GM18861 (cell line): ENCODE measurements around the gene WDR48.
A peak's percentile ranks its signal among the peaks of the same experiment; 100 is the strongest.
"Not testable (repeated sequence)": the region's sequence is repeated elsewhere in the genome, so short reads cannot be mapped to it uniquely, and the experiment has no call there.

Experiments
- ATAC-seq: cut with Tn5 transposase; IDR thresholded peaks from one replicate; pipeline ENCODE4 v1.9.1; 2021; ENCODE audit not compliant: unreplicated experiment

WDR48 gene

DNA sequence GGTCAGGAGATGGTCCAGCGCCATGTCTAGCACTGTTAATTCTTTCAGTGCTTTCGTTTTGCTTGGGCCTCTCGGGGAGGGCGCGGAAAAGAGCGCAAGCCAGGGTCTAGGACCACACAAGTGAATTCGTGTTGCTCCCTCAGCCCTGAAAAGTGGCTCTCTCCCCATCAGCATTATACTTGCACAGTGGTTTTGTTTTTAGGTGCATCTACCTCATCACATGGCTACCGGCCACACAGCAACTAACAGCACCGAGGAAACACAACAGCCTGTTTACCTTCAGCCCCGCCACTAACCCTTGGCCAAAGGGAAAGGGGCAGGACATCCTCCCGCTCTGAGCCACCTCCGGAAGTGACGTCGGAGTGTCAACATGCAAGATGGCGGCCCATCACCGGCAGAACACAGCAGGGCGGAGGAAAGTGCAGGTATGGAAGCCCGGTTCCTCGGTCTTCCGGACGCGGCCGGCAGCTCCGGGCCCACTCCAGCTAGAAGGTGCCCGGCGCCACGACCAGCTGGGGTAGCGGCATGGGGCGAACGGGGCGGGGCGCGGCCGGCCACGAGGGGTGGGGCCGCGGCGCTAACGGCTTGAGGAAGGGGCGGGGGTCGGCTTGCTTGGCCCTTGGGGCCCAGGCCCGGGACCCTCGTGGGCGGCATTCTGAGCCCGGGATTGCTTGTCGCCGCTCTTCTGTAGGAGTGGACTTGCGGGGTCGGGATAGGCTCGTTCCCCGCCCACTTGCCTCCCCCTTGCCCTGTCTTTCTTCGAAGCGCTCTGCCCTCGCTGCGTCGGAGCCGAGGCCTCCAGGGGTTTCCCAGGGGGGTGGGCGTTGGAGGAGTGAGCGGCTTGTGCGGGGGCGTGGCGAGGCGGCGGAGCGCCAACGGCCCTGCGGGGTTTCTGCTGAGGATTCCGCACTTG is at the start of gene WDR48, which contains the start of gene SCN11A:
WDR48 (plus strand) TSS at position 368 of the 913 bp plus-strand sequence; CDS start at position 378, 10 bp downstream.
SCN11A (minus strand) TSS at position 296 of the 913 bp plus-strand sequence. CDS start 101,582 bp downstream, outside the sequence.
- ATAC-seq: peak; percentile 96

DNA sequence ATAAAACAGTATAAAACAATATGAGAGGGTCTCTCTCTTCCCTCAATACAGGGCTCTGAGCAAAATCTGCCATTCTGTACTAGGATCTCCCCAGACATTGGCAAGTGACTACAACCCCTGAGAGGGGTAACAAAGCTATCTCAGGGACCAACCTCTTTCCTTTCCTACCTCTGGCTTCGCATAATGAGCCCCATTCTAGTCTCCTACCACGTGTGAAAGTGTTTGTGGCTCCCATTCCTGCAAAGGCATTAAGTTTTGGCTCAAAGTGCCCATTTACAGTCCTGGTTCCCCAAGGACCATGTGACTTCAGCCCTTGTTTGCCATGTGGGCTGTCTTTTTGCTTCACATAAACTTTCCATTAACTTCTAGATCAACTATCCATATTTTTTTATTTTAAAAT is 46.5 kb upstream of the WDR48 start:
- no peak for ATAC-seq

DNA sequence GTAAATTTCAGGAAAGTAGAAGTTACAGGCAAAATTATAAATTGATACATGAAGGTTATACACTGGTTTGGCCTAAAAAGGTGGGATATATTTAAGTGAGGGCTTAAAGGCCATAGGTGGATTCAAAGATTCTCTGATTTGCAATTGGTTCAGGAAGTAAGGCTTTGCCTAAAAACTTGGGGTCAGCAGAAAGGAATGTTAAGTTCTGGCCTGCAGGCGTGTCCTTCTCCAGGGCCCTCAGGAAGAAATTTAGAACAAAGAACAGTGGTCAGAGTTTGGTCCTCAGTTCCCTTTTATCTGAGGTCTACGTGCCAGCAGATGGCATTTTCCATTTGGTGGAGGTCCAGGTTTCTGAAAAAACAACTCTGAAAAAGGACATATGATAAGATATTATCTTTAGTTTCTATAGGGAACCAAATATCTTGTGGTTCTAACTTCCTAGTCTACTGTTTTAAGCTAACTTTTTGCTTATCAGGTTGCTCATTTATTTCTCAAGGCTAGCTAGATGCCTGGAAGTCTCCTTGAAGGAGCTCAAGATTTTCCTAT is 40.6 kb upstream of the WDR48 start:
- ATAC-seq: no peak

DNA sequence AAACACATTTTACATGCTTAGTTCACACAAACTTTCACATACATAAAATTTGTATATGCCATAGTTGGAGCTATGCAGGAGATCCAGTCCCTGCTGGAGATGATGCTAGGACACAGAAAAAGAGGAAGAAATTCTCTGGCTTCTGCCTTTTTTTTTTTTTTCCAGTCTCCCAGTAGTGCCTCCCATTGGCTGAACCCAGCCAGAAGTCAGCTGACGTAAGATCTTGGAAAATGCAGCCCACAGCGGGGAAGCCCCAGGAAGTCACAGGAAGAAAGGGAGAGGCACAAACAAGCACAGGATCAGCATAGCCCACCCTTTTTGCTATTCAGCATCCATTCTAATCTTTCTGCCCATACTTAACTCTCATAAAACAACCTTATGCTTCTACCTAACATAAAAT is 38.5 kb upstream of the WDR48 start:
- ATAC-seq: no peak

DNA sequence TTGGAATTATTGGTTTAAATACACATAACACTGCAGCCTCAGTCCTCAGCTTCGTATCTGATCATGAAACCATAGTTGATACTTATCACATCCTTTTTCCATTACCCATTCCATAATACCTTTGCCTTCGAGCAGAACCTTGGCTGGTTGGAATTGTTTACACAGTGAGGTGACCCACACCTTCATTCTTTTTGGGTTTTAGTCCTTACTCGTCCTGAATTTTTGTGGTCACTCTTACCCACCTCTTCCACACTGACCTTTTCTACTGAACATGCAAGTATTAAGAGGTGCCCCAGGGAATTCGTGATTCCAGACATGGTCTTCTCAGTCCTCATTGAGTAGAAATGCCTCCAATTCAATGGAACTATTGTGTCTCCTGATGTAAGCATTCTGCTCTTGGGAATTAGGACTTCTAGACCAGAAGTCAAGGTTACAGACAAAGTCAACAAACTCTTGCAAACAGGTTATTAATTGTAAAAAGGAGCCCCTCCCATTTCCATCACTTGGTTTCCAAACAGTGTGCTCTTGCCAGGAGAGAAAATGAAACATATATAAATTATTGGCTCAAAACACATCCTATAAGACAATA is 37.8 kb upstream of the WDR48 start:
- ATAC-seq: no peak

DNA sequence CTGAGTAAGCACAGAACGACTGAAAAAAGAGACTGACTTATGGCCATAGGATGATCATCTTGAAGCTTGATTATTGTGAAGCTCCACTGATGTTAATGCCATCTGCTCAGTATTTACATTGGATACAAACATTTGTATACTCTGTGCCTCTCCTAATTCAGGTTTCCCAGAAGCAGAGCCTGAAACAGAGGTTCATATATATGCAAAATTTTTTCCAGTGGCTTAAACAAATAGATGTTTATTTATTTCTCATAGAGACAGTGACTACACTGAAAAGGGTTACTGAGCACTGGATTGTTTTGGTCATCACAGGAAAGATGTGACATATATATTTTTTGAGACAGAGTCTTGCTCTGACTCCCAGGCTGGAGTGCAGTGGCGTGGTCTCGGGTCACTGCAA is 36.4 kb upstream of the WDR48 start:
- ATAC-seq: no peak

DNA sequence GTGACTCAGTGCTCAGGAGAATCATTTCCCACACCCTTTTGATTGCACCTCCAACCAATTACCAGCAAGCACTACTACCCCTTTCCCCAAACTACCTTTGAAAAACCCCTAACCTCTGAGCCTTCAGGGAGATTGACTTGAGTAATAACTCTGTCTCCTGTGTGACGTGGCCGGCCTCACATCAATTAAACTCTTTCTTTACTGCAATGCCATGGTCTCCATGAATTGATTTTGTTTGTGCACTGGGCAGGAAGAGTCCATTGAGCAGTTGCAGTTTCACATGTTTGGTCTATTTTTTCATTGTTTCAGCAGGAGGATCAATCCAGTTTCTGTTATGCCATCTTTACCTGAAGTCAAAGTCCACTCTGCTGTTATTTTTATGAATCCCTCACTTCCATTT is 32.5 kb upstream of the WDR48 start:
- ATAC-seq: no peak

DNA sequence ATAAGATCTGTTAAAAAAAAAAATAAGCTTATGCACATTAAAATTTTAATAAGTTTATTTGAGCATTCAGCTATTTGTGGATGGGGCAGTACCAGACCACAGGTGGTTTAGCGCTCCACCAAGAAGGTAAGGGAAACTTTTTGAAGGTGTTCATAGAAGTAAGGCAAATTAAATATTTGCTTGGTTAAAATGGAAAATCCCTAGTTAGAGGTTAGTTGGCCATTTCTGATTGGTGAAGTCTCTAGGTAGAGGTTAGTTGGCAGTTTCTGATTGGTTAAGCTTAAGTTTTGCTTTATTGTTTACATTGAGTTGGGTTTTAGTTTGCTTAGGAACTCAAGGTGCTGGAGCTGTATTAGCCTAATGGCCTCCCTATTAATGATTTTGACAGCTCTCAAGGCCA is 30.8 kb upstream of the WDR48 start:
- peak; percentile 77 for ATAC-seq

DNA sequence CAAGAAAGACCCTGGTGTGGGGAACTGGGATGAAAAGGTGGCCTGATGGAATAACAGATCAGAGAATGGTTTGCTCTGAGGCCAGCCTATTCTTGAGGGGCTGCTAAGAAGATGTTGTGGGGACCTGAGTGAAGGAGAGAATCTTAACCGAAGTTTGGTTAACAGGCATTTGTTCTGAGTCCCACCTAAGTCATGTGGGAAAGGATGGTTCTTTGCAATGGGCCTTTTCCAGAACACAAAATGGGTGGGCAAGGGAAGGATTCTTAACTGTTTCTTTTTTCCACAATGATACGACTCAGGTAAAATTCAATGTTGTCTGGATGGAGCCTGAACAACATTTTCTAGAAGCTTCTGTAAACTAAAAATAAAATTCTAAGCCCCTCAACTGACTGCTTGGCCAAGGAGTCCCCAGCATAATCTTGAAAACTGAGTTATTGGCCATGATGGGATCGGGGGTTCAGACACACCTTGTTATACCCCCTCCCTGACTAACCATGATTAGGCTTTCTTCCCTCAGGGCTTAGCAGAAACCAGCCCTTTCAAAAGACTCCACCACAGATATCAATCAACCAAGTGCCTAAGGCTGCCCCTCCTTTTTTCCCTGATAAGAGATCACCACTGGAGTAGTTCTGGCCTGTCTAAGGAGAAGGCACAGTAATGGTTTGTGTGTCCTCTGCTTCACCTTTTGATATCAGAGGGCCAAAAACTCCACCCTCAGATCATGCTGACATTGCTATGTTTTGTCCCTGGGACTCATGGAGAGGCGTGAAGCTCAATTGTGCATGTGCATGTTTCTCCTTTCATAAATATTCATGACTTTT is 30.1 kb upstream of the WDR48 start:
- ATAC-seq: no peak

DNA sequence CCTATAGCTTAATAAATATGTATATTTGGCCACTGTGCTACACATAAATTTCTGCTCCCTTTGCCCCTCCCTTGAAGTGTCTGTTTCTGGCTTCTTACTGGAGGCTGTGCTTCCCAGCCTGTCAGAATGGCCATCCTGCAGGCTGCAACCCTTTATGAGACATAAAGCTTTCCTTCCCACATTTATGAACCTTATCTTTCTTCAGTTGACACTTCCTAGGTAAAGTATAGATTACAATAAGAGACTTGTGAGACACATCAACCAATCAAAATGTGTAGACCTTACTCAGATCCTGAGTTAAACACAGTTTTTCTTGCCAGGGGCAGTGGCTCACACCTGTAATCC is 29.6 kb upstream of the WDR48 start:
- ATAC-seq: no peak

DNA sequence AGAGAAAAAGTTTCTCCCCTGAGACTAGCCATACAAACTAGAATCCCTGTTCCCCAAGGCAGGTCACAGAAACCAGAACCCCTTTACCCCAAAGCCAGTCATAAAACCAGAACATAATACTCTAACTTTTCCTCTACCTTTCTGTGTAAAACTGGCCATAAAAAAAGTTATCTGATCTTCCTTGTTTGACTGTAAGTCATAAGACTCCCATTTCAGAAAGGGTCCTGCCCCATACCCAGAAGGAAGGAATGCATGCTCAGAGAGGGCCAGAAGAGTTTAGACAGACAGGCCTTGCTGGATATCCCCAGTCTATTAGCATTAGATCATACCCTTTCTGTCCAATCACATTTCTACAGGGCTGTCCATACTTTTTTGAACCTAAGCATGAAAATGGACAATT is 27.3 kb upstream of the WDR48 start:
- ATAC-seq: no peak

DNA sequence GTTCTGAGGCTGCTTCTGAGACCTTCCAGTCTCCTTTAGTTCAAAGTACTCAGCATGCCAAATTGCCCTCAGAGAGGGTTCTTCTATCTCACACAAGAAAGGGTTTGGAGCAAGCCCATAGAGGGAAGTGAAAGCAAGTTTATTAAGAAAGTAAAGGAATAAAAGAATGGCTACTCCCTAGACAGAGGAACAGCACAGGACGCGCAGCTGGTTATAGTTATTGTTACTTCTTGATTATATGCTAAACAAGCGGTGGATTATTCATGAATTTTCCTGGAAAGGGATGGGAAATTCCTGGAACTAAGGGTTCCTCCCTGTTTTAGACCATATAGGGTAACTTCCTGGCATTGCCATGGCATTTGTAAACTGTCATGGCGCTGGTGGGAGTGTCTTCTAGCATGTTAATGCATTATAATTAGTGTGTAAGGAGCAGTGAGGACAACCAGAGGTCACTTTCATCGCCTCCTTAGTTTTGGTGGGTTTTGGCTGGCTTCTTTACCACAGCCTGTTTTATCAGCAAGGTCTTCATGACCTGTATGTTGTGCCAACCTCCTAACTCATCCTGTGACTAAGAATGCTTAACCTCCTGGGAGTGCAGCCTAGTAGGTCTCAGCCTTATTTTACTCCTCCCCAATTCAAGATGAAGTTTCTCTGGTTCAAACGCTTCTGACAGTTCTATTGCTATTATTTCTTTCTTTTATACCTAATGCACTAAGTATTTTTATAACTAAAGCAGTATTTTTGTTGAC is 26.4 kb upstream of the WDR48 start:
- no peak for ATAC-seq

DNA sequence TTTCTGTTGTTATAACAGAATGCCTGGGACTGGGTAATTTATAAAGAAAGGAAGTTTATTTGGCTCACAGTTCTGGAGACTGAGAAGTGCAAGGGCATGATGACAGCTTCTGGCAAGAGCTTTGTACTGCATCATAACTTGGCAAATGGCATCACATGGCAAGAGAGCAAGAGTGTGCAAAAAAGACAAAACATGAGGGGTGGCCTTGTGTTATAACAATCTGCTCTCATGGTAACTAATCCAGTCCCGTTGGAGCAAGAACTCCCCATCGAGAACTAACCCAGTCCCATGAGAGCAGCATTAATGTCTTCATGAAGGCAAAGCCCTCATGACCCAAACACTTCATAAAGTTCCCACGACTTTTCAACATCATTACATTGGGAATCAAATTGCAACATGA is 23.3 kb upstream of the WDR48 start:
- ATAC-seq: no peak

DNA sequence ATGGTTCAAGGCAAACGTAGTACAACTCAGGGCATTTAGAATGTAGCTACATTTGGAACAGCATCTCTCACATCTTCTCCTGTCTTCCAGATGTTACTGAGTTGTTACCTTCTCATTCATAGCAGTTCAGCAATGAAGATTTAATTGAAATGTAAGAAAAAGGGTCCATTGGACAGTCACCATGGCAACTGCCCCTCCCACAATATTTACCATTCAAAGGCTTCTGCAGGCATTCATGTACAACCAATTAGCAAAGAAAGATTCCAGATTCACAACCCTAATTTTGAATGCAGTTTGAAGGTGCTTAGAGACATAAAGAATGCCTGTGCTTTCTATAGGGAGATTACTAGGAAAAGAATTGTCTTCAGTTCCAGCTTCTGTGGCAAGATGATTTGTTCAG is 22.3 kb upstream of the WDR48 start:
- ATAC-seq: no peak

DNA sequence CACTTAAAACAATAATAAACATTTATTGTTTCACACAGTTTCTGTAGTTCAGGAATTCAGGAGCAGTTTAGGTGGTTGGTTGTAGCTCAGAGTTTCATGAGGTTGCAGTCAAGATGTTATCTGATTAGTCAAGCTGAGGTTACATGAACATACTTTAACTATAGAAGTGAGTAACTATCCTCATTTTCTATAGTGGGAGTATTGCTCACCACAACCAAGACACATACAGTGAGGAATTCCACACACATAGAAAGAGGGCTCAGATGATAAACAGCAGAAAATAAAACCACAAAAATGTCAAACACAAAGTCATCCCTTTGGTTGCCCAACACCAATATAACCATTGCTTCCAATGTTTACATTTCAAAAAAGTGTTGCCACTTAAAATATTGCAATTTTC is 13.7 kb upstream of the WDR48 start:
- no peak for ATAC-seq

DNA sequence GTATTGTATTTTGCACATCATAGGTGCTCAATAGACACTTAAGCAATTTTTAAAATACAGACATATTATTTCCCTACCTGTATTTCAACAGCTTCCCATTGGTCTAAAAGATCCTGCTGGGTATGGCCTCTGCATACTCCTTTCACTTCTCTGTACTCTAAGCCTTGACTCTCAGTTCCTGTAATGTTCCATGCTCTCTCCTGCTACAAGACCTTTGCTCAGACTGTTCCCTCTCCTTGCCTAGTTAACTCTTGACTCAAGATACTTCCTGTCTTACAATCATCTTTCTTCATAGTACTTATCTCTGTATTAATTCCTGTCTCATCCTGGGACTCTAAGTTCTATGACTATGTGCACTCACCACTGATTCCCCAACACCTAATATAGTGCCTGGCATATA is 1.8 kb upstream of the WDR48 start:
- ATAC-seq: no peak

DNA sequence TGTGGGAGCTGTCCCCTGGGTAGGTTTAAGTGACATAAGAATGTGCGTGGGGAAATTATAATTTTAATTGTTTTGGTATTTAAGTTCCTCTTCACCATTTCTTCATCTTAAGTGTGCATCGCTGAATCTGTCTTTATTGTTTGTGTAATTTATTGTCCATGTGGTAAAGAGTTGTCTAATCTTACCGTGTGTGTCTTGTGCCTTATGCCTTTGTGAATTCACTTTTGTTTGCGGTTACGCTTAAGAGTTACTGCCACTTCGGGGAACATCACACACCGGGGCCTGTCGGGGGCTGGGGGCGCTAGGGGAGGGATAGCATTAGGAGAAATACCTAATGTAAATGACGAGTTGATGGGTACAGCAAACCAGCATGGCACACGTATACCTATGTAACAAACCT is 767 bp downstream of the WDR48 start:
- no peak for ATAC-seq

DNA sequence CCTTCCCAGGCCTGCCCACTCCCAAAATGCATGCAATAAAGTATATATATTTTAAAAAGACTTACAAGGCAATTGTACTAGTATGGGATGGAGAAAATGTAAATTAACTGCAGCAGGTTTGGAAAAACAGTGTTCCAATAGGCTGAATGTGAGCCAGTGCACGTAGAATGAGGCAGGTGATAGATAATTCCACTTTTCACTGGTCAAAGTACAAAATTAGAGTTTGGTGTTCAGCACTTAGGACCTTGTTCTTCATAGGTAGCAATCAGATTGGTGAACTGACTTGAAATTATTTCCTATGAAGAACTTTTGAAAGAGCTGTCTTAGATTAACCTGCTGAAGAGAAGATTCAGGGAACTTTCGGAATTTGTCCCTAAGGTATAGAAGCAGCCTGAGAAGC is 1.9 kb downstream of the WDR48 start:
- no peak for ATAC-seq

DNA sequence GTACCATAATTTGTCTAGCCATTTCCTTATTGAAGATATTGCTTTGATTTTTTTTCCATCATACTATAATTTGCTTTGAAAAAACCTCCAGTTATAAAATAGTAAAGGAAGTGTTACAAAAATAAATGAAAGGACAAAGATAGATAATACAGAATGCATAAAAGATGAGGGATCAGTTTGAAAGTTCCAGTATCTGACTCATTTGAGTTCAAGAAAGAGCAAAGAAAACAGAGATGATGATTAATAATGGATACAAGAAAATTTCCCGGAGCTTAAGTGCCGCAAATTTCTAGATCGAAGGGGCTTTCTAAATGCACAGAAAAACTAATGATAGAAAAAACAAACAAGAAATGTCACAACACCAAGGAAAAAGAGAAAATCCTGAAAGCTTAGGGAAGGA is 4.3 kb downstream of the WDR48 start:
- ATAC-seq: no peak

DNA sequence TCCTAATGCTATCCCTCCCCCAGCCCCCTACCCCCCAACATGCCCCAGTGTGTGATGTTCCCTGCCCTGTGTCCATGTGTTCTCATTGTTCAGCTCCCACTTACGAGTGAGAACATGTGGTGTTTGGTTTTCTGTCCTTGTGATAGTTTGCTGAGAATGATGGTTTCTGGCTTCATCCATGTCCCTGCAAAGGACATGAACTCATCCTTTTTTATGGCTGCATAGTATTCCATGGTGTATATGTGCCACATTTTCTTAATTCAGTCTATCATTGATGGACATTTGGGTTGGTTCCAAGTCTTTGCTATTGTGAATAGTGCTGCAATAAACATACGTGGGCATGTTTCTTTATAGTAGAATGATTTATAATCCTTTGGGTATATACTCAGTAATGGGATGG is 9.4 kb downstream of the WDR48 start:
- ATAC-seq: not testable (repeated sequence)

DNA sequence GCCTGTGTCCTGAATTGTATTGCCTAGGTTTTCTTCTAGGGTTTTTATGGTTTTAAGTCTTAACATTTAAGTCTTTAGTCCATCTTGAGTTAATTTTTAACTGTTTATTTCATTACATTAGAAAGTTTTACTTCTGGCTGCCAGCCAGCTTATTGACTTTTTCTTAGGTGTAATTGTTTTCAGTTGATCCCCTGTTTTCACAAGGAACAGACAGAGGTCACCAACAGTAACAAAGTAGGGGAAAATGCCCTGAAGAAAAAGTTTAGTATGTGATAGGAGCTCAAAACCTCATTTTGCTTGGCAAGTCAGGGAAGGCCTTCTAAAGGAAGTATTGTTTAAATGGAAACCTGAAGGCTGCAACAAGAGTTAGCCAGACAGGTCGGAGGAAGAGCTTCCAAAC is 10.4 kb downstream of the WDR48 start:
- no peak for ATAC-seq
